Heart left ventricle (tissue), 13 donors: ENCODE results near the gene METTL18.

Source experiments
- CTCF ChIP-seq, 12 donors: fragments of 200-600 bp; sonication (generic) in 4 of 12; IDR thresholded peaks; one replicate each; pipeline versions ENCODE4 v1.5.0 to v1.8.0; 2018 to 2022; ENCODE audit warnings: antibody characterized with exemption in 12 of 12, mild to moderate bottlenecking in 5 of 12
- POLR2A ChIP-seq, 2 donors: fragments of 450-650 bp; IDR thresholded peaks; one replicate each; pipeline ENCODE4 v1.6.1; 2017; ENCODE audit warnings: antibody characterized with exemption in 2 of 2, mild to moderate bottlenecking in 2 of 2, moderate library complexity in 2 of 2
- donor health status: ischemic (EF 13 %, LVEDD 7.1; RV severe dilation, severe dysfunction).
- donor health status: DM: no; HTN: yes; CAD: no.
- donor health status: DM: no; HTN: no; CAD: no.
- donor health status: ischemic (EF 25% LVEDD 6.9; RV normal size, moderate dysfunction).
- donor health status: ischemic (EF 25% LVEDD 5.7; RV mildly dilated, moderate dysfunction).
- donor health status: ischemic (EF 35%, LVEDD 5.7; RV mildly dilated, moderate dysfunction).
- donor health status: nonischemic (EF 11% LVEDD 7.7; RV severe dilation, severe dysfunction).
- donor health status: DM: yes; HTN: yes; CAD: no.
- donor health status: PGD.
- donor health status: ischemic (EF 29% LVEDD 5.4; RV normal size, mild dysfunction).
- donor health status: nonischemic (EF 23%, LVEDD 6.1; RV moderate dilation, normal function).

- TF ChIP-seq CTCF (IDR thresholded peaks at IDR 0.05) (no peak), POLR2A (IDR thresholded peaks at IDR 0.05) (no peak)
These were observed 32.0 kb downstream of the METTL18 start for GRCh38 chr1:169762699-169763098.
